ENCODE measurements around the gene SH3GL1. TPM values are rescaled to one million over a fixed set of nuclear protein-coding genes. Genes with fewer than 3 reads are reported as not detected.

The SH3GL1 gene
- total RNA-seq, 1 donor from 2014 or later = 49.2 TPM

Other genes with a start within 250 kb of the SH3GL1 start
- gene CREB3L3, start 246.9 kb downstream of the SH3GL1 start, total RNA-seq = 1.6 and 2.5 TPM in 2 replicates
- gene SIRT6, start 218.0 kb downstream of the SH3GL1 start, total RNA-seq = 34.6 and 42.4 TPM in 2 replicates
- 0.30 and 0.50 TPM in 2 replicates for gene ANKRD24, start 217.9 kb downstream of the SH3GL1 start, total RNA-seq
- 47.0 and 55.4 TPM in 2 replicates for gene EBI3, start 171.0 kb downstream of the SH3GL1 start, total RNA-seq
- gene YJU2, start 153.5 kb downstream of the SH3GL1 start, total RNA-seq = 29.7 and 30.8 TPM in 2 replicates
- gene SHD, start 121.3 kb downstream of the SH3GL1 start, total RNA-seq = 0.46 and 1.2 TPM in 2 replicates
- 9.2 and 10.8 TPM in 2 replicates for gene TMIGD2, start 98.2 kb downstream of the SH3GL1 start, total RNA-seq
- 26.8 and 32.8 TPM in 2 replicates for gene FSD1, start 95.9 kb downstream of the SH3GL1 start, total RNA-seq
- 15.4 and 17.1 TPM in 2 replicates for gene STAP2, start 61.7 kb downstream of the SH3GL1 start, total RNA-seq
- 19.3 and 20.2 TPM in 2 replicates for gene MPND, start 57.0 kb downstream of the SH3GL1 start, total RNA-seq
- gene CHAF1A, start 2.1 kb upstream of the SH3GL1 start, total RNA-seq = 81.9 and 87.8 TPM in 2 replicates
- 51.7 and 52.8 TPM in 2 replicates for gene UBXN6, start 57.2 kb upstream of the SH3GL1 start, total RNA-seq
- gene HDGFL2, start 71.8 kb upstream of the SH3GL1 start, total RNA-seq = 61.9 and 75.6 TPM in 2 replicates
- gene PLIN4, start 117.9 kb upstream of the SH3GL1 start, total RNA-seq = 0.05 and 0.09 TPM in 2 replicates
- gene PLIN5, start 134.7 kb upstream of the SH3GL1 start, total RNA-seq = 0.27 TPM in 1 of 2 replicates, not detected in the other
- gene LRG1, start 139.5 kb upstream of the SH3GL1 start, total RNA-seq = 0.18 and 0.37 TPM in 2 replicates
- not detected in 2 replicates for gene SEMA6B, start 159.1 kb upstream of the SH3GL1 start, total RNA-seq
- gene TNFAIP8L1, start 239.0 kb upstream of the SH3GL1 start, total RNA-seq = 16.1 and 16.9 TPM in 2 replicates